Measurements from ENCODE around the gene MARCHF5.

- TF ChIP-seq CTCF (IDR thresholded peaks at IDR 0.05; ENCODE audit: insufficient read depth, low read depth, low read length) (no peak), EZH2 (IDR thresholded peaks at IDR 0.05; ENCODE audit: insufficient read depth, low read length) (no peak)
These were observed 11.8 kb upstream of the MARCHF5 start for GRCh38 chr10:92278996-92279696.

Data from astrocyte (in vitro differentiated cells and primary cell).